ENCODE data around the gene GTPBP1. TPM values are rescaled to one million over a fixed set of nuclear protein-coding genes. Genes with fewer than 3 reads are reported as not detected.

Gene GTPBP1
- total and polyA plus RNA-seq, 2 of the 4 experiments (the other 2 are of a cell fraction), result 12.4 to 29.5 TPM

- ATAC-seq (ENCODE audit: low read depth) (no peak), DNase-seq (no peak)
- Histone ChIP-seq H3K27me3 (ENCODE audit: control insufficient read depth, insufficient read depth, low read length) (no peaks in the 10 kb centered on the region), H3K4me1 (ENCODE audit: control insufficient read depth, insufficient read depth, low read length) (no peaks in the 10 kb centered on the region), H4K91ac (ENCODE audit: insufficient read depth, low read depth, low read length) (no peak overlapping the region), H4K8ac (ENCODE audit: low read depth in 2 of 2, low read length in 2 of 2) (no peak overlapping the region), H3K4ac (ENCODE audit: low read depth, low read length) (no peak overlapping the region), H3K18ac (ENCODE audit: low read depth, low read length) (no peak overlapping the region), H3K36me3 (ENCODE audit: control insufficient read depth, insufficient read depth, low read length) (peaks cover 79% of the 10 kb centered on the region), H3K9me1 (ENCODE audit: insufficient read depth, low read length) (peaks cover 4% of the 10 kb centered on the region; the same call in 1 of the 2 replicates), H3K4me2 (ENCODE audit: low read depth, low read length) (no peak overlapping the region), H3K14ac (replicated peaks; ENCODE audit: low read depth, low read length) (no peak overlapping the region), H2AK5ac (ENCODE audit: low read depth, low read length) (no peak overlapping the region), H3K27ac (ENCODE audit: insufficient read depth, low read length) (no peak overlapping the region), H2BK20ac (ENCODE audit: low read depth, low read length) (no peak overlapping the region), H2BK5ac (ENCODE audit: low read depth, low read length, poor library complexity, severe bottlenecking) (no peak overlapping the region), H4K5ac (ENCODE audit: low read depth, low read length) (no peak overlapping the region), H3K79me1 (ENCODE audit: low read depth in 1 of 2, low read length in 2 of 2) (peaks cover 9 to 36% of the 10 kb centered on the region in 2 experiments; a peak in 1 of 4 replicates), H3K23ac (ENCODE audit: low read depth, low read length) (no peak overlapping the region), H2AK9ac (replicated peaks; ENCODE audit: low read depth, low read length, poor library complexity) (no peak overlapping the region), H3K9me3 (ENCODE audit: control insufficient read depth, insufficient read depth, low read length) (no peaks in the 10 kb centered on the region), H3K56ac (ENCODE audit: extremely low read depth, insufficient read depth, low read length) (no peak overlapping the region), H3K4me3 (ENCODE audit: insufficient read depth, low read depth, low read length) (no peak overlapping the region), H2BK15ac (ENCODE audit: low read depth, low read length) (no peak overlapping the region), H3K9ac (ENCODE audit: low read depth, low read length) (no peak overlapping the region), H2AFZ (replicated peaks; ENCODE audit: low read length, poor library complexity) (no peak overlapping the region), H2BK120ac (ENCODE audit: low read depth, low read length) (no peak overlapping the region), H4K20me1 (ENCODE audit: insufficient read depth, low read length) (peaks cover 4% of the 10 kb centered on the region; the same call in 1 of the 2 replicates)
- WGBS, 2 experiments (ENCODE audit: extremely low coverage in 2 of 2, insufficient read length in 1 of 2), result 93% methylated on average over 7 of the region's 9 CpGs; no CpG with 5 or more reads in 1 of the 2 experiments
- BruUV-seq (replicated peaks), result no TSS peak
- CTCF ChIA-PET, result no interaction called here
- no peak for TF ChIP-seq POLR2A (IDR thresholded peaks at IDR 0.05; ENCODE audit: low read depth, low read length)
- TF ChIP-seq MXI1 (IDR thresholded peaks at IDR 0.05; ENCODE audit: borderline replicate concordance, low read depth, low read length), result no peak
- no peak for TF ChIP-seq CEBPB (IDR thresholded peaks at IDR 0.05; ENCODE audit: low read depth, low read length)
- no peak for TF ChIP-seq NFE2L2 (IDR thresholded peaks at IDR 0.05; ENCODE audit: low read depth, low read length)
- TF ChIP-seq RAD21 (IDR thresholded peaks at IDR 0.05; ENCODE audit: low read length), result no peak
- intact Hi-C loops (cut with micrococcal nuclease), result no loop called here
- in situ Hi-C loops (cut with MboI; ENCODE audit: low sequenced_read_pairs), result no loop called here
- dilution Hi-C loops (cut with HindIII; ENCODE audit: low sequenced_read_pairs, unreplicated experiment), result no loop called here
- POLR2A ChIA-PET (ENCODE audit: unreplicated experiment), result no interaction called here
Observed at GRCh38 chr22:38741166-38741565, 35.4 kb downstream of the GTPBP1 start.

All from IMR-90 (cell line).